Stimulated activated CD4-positive, alpha-beta T cell treated with anti-CD3 and anti-CD28 coated beads, Interleukin-4, amount 100 ng/mL, for 48 hours (primary cell): ENCODE measurements around the gene NEMF.
"Not testable (repeated sequence)": the region's sequence is repeated elsewhere in the genome, so short reads cannot be mapped to it uniquely, and the experiment has no call there.

ENCODE experiments used
- DNase-seq, 2 donors: peaks; one replicate each; pipeline ENCODE4 v3.0.0-alpha.2; 2020; ENCODE audit warnings: low read depth in 2 of 2

Gene NEMF

GRCh38 chr14:49745191-49745590 lies 107.4 kb downstream of the NEMF start:
- no peak for DNase-seq

GRCh38 chr14:49735669-49736068 lies 116.9 kb downstream of the NEMF start:
- not testable (repeated sequence) for DNase-seq

- no peak for DNase-seq
These were observed 118.8 kb downstream of the NEMF start for GRCh38 chr14:49733836-49734235.

GRCh38 chr14:49732896-49733295 lies 119.7 kb downstream of the NEMF start:
- DNase-seq: no peak
